HG02938 (cell line): Measurements from ENCODE around the gene RBM6.
"Not testable (repeated sequence)": the region's sequence is repeated elsewhere in the genome, so short reads cannot be mapped to it uniquely, and the experiment has no call there.

Experiments used
- ATAC-seq: cut with Tn5 transposase; IDR thresholded peaks from one replicate; pipeline ENCODE4 v1.9.1; 2021; ENCODE audit warnings: mild to moderate bottlenecking, moderate library complexity; ENCODE audit not compliant: unreplicated experiment

Gene RBM6, protein sequence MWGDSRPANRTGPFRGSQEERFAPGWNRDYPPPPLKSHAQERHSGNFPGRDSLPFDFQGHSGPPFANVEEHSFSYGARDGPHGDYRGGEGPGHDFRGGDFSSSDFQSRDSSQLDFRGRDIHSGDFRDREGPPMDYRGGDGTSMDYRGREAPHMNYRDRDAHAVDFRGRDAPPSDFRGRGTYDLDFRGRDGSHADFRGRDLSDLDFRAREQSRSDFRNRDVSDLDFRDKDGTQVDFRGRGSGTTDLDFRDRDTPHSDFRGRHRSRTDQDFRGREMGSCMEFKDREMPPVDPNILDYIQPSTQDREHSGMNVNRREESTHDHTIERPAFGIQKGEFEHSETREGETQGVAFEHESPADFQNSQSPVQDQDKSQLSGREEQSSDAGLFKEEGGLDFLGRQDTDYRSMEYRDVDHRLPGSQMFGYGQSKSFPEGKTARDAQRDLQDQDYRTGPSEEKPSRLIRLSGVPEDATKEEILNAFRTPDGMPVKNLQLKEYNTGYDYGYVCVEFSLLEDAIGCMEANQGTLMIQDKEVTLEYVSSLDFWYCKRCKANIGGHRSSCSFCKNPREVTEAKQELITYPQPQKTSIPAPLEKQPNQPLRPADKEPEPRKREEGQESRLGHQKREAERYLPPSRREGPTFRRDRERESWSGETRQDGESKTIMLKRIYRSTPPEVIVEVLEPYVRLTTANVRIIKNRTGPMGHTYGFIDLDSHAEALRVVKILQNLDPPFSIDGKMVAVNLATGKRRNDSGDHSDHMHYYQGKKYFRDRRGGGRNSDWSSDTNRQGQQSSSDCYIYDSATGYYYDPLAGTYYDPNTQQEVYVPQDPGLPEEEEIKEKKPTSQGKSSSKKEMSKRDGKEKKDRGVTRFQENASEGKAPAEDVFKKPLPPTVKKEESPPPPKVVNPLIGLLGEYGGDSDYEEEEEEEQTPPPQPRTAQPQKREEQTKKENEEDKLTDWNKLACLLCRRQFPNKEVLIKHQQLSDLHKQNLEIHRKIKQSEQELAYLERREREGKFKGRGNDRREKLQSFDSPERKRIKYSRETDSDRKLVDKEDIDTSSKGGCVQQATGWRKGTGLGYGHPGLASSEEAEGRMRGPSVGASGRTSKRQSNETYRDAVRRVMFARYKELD

DNA sequence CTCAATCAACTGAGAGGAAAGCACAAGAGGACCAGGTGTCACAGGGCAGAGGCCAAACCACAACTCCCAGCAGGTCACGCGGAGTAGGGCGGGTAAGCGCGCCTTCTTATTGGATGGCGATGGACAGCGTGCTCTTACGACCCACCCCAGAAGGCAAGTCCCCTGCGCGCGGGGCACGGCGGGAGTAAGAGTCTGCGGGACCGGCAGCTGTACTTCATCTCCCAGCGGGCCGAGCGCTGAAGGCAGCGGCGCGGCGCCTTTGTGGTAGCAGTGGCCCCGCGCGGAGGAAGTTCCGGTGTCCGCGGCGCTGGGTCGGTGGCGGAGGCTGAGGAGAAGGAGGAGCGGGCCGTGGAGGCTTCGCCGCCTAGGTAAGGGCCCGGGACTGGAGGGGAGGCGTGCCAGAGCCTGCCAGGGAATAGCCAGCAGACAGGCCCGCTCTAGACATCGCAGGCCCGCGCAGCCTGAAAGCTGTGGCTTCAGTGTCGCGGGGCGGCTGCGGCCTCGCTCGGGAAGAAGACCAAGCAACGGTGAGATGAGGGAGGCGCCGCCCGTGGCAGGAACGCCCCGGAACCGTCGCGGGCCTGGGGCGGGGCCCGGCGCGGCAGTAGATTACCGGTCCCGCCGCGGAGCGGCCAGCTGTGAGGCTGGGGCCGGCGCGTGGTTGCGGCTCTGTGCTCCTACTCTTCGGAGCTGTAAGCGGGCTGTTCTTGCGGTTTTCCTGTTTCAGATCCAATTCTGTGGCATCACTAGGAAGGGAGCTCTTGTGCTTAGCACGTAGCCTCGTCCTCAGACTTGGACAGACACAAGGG lies at the start of gene RBM6:
Gene RBM6, plus strand, starts transcription at position 293 of the 809 bp plus-strand sequence. CDS start 22,492 bp downstream, outside the sequence.
- ATAC-seq, result peak; percentile 88

DNA sequence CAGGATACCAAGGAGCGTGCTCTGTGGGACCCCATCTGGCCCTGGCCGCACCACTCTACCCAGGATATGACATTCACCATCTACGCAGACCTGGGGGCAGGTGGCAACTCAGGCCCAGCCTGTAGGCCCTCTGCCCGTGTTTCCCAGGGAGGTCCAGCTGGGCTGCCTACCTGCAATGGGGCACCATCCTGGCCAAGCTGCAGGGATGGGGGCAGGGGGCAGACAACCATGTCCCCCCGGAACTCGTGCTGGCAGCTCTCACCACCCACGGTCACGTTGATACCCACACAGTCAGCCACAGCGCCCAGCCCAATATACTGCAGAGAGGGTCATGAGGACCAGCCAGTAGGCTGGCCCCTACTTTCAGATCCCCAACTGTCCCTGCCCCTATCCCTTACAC lies 44.2 kb upstream of the RBM6 start:
- no peak for ATAC-seq

DNA sequence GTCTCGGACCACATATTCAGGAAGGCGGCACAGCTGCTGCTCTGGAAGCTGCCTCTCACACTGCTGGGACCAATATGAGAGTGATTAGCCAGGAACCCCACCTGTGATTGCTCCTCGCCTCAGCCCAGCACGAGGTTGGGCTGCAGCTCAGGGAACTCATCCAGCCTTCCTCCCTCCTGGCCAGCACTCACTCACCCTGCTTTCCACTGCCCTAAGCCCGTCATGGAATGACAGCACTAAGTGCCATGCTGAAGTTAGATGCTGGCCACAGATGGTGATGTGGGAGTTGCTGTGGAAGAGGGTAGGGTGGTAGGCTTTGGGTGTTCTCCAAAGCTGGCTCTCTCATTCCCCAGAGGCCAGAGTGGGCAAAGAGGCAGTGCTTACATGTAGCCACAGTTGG lies 43.6 kb upstream of the RBM6 start:
- ATAC-seq, result no peak

DNA sequence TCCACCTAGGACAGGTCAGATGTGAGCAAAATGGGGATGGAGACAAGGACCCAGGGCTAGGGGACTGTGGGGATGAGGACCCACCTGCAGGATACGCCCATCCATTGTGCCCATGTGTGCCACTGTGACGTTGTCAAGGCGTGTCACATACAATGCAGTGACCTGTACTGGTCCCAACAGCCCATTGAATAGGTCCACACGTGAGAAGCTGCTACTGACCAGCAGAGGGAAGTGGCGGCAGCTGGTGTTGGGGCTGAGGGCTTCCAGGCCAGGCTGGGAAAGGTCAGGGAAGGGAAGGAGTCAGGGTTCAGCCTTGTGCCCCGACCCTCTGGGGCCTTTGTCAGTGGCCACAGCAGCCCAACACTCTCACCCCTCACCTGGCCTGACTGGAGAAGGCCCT lies 41.0 kb upstream of the RBM6 start:
- no peak for ATAC-seq

DNA sequence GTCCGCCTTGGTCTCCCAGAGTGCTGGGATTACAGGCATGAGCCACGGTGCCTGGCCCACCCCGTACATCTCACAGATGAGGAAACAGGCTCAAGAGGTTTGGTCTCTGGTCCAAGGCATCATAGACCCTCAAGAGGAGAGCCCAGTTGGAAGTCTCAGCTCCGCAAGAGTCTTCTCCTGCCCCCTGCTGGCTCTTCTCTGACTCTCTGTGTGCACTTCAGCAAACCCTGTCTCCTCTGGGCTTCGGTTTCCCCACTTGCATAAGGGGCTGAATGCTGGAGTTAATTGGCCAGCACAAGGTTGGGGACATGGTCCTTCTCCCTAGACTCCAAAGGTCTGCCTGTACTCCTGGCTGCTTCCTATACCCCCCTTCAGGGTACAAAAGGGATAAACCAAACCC lies 40.1 kb upstream of the RBM6 start:
- ATAC-seq, result no peak

DNA sequence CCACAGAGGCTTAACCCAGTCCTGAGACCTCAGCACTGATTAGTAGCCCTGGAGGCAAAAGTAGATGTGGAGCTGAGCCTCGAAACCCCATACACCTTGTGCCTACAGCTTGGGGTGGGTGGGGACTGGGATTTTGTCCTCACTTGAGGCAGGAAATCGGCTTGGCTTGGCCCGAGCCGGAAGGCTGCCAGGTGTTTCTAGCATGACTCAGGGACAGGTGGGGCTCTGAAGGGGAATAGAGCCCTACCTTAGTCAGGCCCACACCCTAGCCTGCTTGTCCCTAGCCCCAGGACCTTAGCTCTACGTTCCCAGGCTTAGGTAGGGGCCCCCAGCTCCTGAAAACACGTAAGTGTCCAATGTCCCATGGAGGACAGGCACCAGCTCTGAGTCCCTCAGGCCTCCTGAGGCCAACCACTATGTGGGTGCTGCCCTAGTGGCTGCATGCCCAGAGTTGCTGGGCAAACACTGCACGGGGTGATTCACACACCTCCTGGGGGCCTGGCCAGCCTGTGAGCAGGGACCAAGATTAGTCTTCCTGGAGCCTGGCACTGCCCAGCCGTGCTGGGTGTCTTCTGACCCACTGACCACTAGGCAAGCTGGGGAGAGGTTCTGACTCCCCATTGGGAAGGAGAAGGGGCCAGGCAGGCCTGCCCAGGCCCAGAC lies 39.3 kb upstream of the RBM6 start:
- ATAC-seq, result no peak

DNA sequence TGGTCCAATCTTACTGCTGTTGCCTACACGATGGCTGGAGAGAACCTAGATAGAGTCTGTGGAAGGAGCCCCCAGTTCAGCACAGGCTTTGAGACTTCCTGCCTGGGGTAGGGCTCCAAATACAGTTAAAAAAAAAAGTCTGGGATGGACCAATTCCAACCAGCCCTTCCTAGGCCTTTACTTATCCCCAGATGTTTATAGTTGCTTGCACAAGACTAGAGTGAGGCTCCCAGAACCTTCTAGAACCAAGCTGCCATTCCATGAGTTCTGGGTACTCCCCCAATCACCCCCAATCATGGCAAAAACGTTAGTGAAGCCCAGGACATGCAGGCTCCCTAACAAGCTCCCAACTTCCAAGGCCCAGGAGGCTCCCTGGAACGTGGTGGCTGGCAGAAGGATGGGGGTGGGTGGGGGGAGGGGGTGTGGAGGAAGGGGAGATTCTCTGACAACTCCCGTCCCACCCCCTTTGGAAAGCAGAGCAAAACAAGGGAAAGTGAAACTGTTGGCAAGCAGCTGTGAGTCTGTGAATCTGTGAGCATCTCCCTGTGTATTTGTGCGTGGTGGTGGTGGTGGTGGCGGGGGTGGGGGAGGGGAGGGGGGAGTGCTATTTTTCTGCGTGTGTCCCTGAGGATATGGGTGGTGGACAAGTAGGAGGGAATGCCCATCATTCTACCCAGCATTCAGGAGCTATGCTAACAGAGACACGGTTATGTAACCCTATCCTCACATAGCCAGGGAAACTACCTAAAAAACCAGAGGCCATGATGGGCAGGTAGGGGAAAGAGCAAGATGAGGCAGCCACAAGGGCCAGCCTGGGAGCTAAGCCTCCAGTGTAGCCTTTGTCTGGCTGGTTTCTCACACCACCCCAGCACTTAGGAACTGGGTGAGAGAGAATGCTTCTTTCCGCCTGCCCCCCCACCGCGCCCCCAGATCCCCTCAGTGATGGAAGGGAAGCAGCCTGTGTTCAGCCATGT lies 38.3 kb upstream of the RBM6 start:
- no peak for ATAC-seq

DNA sequence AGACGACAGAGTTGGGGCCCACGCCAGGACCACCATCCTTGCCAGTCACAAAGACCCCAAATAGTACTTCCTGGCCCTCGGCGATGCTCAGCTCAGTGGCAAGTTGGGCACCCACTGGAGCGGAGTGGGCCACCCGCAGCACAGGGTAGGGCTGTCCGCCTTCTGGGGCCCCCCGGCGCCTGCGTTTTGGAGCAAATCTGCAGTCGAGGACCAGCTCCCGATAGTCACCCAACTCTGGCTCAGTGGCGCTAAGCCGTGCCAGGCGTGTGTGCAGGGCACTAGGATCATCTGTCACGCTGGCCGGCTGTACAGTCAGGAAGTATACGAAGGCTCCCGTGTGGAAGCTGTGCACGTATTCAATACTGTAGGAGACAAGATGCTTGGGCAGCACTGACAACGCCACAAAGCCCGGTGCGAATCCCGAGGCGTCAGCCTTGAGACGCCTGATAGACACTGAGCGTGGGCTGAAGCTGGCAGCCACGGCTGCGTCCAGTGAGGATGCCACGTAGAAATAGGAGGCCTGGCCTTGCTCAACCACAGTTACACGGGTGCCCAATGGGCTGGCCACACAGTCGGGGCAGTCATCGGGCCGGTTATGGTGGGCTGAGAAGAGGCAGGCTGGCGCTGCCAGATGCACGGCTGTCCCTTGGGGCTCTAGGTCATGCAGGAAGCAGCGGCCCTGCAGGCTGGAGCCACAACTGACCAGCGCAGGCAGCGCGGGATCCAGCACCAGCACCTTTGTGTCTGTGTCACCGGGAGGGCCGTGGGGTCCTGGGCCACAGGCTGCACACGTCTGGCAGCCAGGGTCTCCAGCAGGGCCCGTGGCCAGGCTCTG lies 37.2 kb upstream of the RBM6 start:
- no peak for ATAC-seq

DNA sequence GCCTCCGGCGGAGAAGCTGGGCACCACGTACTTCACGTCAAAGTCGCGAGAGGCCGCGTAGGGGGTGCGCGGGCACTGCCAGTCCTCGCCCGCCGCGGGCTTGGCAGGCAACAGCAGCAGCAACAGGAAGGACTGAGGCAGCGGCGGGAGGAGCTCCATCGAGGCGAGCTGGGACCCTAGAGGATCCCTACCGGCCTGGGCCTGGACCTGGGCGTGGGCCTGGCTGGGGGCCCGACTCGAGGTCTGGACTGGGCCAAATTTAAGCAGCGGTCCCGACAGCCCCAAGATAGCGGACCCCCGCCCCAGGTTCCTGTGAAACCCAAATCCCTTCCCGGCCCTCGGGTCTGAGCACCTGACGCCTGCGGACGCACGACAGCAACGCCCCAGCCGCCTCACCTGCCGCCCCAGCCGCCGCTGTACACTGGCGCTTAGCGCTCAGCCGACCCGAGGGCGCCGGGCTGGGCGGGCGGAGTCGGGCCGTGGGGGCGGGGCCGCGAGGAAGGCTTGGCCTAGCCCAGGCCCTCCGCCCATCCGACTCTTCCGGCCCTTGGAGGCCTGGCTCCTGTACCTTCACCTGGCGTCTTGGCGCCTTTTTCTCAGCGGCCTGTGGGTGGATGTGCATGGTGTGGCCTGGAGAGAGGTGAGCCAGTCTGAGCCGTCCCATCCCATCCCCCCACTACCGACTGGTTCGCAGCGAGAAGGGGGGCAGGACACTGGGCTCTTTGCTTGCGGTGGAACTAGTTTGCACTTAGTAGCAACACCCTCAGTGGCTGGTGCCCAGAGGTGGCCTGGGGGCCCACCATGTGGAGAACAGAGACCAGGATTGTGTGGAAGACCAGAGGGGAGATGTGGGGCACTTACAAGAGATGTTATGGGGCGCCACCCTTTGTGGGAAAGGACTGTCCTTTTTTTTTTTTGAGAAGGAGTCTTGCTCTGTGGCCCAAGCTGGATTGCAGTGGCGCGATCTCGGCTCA lies 36.2 kb upstream of the RBM6 start, which contains the start of gene MST1R:
Gene MST1R, minus strand, starts transcription at position 423 of the 974 bp plus-strand sequence. Its CDS starts 264 bp downstream, at position 159.
- ATAC-seq, result no peak

DNA sequence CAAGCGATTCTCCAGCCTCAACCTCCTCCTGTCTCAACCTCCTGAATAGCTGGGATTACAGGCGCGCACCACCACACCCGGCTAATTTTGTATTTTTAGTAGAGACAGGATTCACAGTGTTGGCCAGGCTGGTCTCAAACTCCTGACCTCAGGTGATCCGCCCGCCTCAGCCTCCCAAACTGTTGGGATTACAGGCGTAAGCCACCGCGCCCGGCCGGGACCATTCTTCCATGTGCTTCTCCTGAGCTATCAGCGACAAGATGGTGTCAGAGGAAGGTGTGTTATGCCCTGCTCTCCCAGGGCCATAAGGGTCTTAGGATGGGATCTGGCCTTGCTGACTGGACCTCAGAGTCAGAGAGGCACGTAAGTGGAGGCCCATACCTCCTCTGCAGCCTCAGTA lies 35.5 kb upstream of the RBM6 start:
- not testable (repeated sequence) for ATAC-seq

DNA sequence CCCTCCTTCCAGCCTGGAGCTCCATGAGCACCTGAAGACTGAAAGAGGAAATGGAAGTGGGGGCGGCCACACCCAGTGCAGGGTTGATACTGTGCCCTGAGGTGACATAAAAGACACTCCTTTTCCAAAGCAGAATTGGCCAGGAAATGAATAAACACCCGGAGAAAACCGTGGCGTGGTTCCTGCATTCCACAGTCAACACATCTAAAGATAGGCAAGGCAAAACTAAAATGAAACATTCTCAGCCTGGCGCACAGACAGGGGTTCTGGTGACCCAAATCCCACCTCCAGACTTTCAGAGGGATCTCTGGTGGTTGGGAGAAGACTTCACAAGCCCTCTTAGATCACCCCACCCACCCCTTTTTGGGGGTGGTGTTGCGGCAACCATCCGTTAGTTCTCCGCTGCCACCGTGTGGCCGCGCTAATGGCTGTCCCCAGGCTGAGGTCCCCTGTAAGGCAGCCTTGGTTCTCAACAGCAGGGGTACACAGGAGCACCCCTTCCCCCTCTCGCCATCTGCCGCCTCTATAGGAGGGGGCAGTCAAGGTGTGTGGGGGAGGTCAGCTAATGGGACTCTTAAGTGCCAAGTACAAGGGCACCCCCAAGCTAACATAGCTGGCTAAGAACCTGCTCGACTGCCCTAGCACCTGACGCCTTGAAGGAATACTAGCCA lies 33.7 kb upstream of the RBM6 start:
- ATAC-seq, result no peak

DNA sequence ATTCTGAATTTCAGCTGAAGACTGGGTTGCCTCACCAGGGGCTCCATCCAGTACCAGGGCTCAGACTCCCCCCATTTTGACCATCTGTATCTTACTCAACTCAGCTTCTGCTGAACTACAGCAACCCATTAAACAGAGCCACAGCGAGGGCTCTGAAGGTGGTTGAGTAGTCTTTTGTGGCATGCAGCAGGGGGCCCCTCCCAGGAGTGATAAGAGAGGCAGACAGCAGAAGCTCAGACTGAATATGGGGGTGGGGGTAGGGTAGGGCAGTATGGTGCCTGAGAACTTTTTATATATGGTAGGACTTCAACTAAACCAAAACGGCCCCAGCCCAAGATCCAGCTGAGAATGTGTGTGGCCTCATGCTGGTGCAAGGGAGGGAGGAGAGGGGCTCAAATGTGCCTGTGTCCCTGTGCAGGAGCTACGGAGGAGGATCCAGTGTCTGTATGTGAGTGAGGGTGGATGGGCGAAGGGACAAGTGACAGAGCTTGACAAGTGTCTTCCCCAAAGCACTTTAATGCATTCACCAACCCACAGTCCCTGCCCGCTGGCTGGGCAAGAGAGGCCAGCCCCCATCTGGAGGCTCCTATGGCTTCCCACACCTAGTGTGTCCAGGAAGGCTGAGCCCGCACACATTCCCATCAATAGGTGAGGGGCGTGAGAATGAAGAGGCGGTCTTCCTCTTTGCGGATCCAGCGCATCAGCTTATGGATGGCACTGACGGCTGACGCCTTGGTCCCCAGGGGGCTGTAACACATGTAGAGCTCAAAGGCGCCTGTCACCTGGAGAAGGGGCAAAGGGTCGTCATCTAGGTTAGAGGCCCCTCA lies 31.4 kb upstream of the RBM6 start:
- ATAC-seq, result no peak

DNA sequence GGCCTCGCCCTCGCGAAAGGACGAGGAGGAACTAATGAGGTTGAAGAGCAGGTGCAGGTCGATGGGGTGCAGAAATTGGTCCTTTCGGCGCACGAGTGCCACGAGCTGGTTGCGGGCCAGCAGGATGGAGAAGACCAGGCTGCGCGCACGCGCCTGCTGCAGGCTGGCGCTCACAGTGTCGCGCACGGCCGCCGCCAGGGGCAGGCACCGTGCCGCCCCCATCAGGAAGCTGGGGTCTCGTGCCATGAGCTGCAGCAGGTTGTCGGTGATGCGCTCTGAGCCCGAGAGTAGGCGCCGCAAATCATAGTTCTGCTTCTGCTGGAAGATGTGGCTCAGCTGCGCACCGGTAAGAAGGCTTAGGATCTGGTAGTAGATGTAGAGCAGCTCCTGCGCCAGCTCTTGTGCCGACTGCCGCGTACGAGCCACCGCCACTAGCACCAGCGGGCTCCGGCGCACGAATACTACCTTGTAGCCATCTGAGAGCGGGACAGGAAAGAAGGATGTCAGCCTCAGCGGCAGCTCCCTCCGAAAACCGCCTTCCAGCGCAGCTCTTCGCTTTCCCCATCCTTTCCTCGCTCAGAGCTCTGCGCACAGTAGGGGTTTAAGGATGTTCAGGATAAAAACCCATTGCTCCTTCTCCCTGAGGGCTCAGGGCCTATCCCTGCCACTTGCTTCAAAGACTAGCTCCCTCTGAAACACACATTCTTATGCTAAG lies 29.4 kb upstream of the RBM6 start:
- ATAC-seq, result no peak

DNA sequence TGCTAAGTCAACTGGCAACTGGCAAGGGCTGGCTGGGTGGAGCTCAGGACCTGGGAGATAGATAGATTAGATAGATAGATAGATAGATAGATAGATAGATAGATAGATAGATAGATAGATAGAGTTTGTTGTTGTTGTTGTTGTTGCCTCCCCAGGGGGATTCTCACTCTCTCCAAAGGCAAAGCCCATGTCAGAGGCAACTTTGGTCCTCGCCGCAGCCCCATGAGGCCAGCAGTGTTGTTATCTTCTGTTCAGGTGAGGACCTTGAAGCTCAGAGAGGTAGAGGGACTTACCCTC lies 28.9 kb upstream of the RBM6 start:
- ATAC-seq, result no peak

DNA sequence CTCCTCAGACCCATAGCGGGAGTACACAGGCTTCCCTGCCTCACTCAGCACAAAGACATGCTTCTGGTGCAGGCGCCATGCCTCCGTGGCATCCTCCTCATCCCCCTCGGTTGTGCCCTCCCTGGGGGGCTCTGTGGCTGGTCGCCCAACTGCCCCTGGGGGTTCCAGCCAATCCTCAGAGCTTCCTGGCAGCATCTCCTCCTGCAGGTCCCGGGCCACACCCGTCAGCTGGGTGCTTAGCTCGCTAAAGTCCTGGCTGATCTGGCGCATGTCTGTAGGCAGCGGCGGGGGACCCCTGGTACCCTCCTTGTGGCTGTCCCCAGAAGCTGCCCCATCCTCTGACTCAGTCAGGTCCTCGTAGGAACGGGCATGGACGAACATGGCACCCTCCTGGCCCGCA lies 28.3 kb upstream of the RBM6 start:
- ATAC-seq, result no peak
